GM04504 (cell line): ENCODE data around the gene PXDC1.
A peak's percentile ranks its signal among the peaks of the same experiment; 100 is the strongest.
"Not testable (repeated sequence)": the region's sequence is repeated elsewhere in the genome, so short reads cannot be mapped to it uniquely, and the experiment has no call there.

Source experiments
- DNase-seq: peaks from one replicate; pipeline ENCODE4 v3.0.0-alpha.2; 2012; ENCODE audit warnings: low read depth

PXDC1 gene

DNA sequence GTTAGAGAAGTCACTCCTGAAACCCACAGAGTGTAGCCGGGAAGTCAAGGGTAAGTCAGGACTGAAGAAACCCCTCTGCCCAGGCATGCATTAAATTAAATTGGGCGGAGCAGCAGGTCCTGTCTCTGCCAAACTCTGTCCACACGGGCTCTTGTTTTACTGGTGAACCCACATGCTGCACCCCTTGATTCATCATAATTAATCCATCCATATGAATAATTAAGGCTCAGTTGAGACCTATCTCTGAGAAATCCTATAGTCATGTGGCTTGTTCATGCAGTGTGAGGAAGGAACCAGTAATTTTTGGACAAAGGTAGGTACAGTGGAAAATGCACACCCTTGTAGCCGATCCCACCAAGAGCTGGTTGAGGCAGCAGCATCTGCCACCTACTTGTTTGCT is 43.0 kb downstream of the PXDC1 start:
- no peak for DNase-seq

DNA sequence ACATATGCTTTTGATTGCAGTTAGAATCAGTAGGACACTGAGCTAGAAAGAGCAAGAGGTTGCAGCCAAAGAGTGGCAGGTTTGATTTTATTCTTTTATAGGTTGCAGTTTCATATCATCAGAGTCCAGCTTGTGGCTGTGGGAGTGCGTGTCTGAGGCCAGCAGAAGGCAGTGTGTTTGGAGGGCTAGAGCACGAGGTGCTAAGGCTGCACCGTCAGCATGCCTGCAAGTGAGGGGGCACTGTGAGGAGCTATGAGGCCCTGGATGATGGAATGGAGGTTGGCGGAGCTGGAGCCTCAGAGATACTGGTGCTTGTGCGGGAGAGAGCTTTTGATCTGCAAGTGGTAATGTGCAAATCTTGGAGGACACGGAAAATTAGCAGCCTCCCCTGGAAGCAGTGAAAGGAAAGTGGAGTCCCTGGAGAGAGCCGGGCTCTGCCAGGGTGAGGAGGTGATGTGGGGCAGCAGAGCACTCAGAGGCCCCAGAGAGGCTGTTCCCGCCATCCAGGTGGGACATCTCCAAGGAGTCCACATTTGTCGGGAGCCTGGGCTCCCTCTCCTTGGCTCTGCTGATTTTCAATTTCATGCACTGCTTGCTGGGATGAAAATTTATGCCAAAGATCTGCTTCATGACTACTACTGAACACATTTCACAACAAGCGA is 43.6 kb downstream of the PXDC1 start:
- no peak for DNase-seq

DNA sequence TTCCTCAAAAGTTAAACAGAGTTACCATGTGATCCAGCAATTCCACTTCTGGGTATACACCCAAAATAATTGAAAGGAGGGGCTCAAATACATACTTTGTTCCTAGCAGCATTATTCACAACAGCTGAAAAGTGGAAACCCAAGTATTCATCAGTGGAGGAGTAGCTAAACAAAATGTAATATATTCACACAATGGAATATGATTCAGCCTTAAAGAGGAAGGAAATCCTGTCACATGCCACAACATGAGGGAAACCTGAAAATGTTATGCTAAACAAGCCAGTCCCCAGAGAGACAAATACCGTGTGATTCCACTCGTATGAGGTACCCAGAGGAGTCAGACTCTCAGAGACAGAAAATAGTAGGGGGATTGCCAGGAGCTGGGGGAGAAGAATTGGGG is 44.5 kb downstream of the PXDC1 start:
- no peak for DNase-seq

GRCh38 chr6:3706547-3706946 is 45.0 kb downstream of the PXDC1 start:
- no peak for DNase-seq

DNA sequence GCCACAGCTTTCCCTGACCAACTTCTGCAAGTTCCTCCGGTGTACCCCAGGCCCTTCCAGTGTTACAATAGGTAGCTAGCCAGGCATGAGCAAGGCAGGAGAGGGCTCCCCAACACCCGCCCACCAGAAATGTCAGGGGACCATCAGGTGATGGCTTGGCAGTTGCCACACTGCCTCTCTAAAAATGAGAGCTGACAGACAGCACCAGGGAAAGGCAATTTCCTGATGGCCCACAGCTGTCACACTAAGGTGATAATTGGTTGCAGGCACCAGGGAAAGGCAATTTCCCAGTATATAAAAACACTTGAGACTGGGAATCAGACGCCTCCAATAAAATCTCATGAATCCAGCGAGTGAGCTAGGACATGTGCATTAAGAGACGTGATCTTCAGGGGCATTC is 49.9 kb downstream of the PXDC1 start:
- DNase-seq, result no peak

DNA sequence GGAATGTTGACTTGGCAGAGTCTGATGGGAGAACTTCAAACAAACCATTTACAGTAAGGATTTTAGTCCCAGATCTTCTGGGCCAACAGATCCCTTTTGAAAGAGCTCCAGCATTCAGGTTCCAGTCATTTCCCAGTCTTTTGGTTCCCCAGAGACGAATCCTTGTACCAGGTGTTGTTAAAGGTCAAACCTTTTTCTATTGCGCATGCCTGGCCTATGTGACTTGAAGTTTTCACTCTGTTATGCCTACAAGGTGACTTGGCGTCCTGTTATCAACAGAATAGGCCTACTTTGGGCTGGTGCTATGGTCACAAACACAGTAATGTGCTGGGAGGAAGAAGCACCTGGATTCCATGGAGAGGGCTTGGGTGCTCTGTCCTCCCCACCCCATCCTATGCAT is 52.3 kb downstream of the PXDC1 start:
- no peak for DNase-seq

- DNase-seq, result no peak
These were observed 53.5 kb downstream of the PXDC1 start for GRCh38 chr6:3698021-3698420.

GRCh38 chr6:3697609-3698008 is 53.9 kb downstream of the PXDC1 start:
- DNase-seq, result peak; percentile 90

GRCh38 chr6:3696525-3697088 is 54.9 kb downstream of the PXDC1 start:
- no peak for DNase-seq

GRCh38 chr6:3695065-3695817 is 56.3 kb downstream of the PXDC1 start:
- DNase-seq, result no peak

DNA sequence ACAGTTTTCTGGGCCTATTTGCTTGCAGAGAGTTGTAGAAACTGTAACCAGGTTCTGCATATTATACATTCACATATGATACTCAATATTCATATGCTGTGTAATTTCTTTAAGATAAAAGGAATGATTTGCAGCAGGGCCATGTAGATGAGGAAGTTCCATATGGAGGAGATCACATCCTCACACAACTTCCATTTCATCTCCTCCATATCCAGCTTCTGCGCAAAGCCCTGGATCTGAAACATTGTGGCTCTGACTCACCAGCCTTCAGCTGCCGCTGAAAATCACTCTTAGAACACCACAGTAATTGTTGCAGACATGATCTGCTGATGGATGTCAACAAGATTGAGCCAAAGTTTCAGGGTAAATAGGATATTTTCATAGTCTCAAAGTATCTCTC is 57.7 kb downstream of the PXDC1 start:
- DNase-seq, result no peak

DNA sequence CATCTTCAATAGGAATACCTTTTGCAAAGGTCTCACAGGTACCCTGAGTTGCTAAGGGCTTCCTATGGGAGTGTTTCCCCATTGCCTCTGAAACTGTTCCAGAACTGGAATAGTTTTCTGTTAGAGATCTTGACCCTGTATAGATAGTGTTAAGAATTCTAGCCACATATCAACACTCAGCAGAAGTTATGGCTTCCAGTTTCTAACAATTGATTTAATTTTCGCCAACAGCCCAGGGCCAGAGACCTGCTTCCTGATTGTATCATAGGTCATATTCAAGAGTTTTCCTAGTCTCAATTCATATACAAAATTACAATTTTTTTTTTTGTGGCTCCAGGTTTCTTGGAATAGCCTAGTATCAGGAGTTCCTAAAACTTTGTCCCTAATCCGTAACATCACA is 61.0 kb downstream of the PXDC1 start:
- DNase-seq, result no peak

DNA sequence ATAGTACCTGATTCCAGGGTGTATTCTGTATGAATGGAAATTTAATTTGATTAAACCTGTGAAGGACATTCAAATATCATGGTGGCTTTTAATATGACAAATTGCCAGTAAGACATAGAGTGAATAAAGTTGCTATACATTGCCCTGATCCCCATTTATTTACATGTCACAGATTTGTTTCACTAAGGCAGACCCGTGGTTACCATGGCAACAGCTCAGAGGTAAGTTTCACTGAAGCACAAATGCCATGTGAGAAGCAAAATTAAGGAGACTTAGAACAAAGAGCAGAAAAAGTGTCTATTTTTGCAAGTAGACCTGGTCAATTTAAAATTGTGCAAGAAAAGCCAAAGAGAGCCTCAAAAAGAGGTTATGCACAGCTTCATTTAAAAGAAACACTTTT is 63.7 kb downstream of the PXDC1 start:
- DNase-seq, result no peak

- no peak for DNase-seq
These were observed 68.2 kb downstream of the PXDC1 start for GRCh38 chr6:3683331-3683730.

- no peak for DNase-seq
These were observed 72.6 kb downstream of the PXDC1 start for GRCh38 chr6:3678946-3679345.

GRCh38 chr6:3677751-3678150 is 73.8 kb downstream of the PXDC1 start:
- DNase-seq, result not testable (repeated sequence)

DNA sequence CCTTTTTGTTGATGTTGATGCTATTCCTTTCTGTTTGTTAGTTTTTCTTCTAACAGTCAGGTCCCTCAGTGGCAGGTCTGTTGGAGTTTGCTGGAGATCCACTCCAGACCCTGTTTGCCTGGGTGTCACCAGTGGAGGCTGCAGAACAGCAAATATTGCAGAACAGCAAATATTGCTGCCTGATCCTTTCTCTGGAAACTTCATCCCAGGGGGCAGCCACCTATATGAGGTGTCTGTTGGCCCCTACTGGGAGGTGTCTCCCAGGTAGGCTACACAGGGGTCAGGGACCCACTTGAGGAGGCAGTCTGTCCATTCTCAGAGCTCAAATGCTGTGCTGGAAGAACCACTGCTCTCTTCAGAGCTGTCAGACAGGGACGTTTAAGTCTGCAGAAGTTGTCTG is 74.2 kb downstream of the PXDC1 start:
- not testable (repeated sequence) for DNase-seq
